GM23248 (cell line): ENCODE data around the gene AARS2. TPM values are rescaled to one million over a fixed set of nuclear protein-coding genes. Genes with fewer than 3 reads are reported as not detected.

ENCODE experiments used
- DNase-seq: peaks from one replicate; pipeline ENCODE4 v3.0.0-alpha.2; 2015
- H2AFZ ChIP-seq: fragments of 200-600 bp; sonication (generic); 2 replicates; pipeline ENCODE4 v1.6.1; 2016; ENCODE audit warnings: antibody characterized with exemption
- H3F3A ChIP-seq: fragments of 200-600 bp; sonication (generic); 2 replicates; pipeline ENCODE4 v1.6.1; 2016; ENCODE audit warnings: mild to moderate bottlenecking, antibody characterized with exemption, mixed run types; ENCODE audit not compliant: insufficient read depth
- H3K27ac ChIP-seq: fragments of 200-600 bp; sonication (generic); 2 replicates; pipeline ENCODE4 v1.5.1; 2016; ENCODE audit warnings: mild to moderate bottlenecking
- H3K27me3 ChIP-seq: fragments of 200-600 bp; sonication (generic); replicated peaks from 2 replicates; pipeline ENCODE4 v1.6.1; 2016; ENCODE audit warnings: mild to moderate bottlenecking; ENCODE audit not compliant: insufficient read depth
- H3K36me3 ChIP-seq: fragments of 200-600 bp; sonication (generic); 2 replicates; pipeline ENCODE4 v1.6.1; 2016; ENCODE audit warnings: low read depth, mild to moderate bottlenecking
- H3K4me1 ChIP-seq: fragments of 200-600 bp; sonication (generic); 2 replicates; pipeline ENCODE4 v1.6.1; 2016; ENCODE audit warnings: mild to moderate bottlenecking; ENCODE audit not compliant: insufficient read depth
- H3K4me2 ChIP-seq: fragments of 200-600 bp; sonication (generic); one replicate; pipeline ENCODE4 v1.6.1; 2016; ENCODE audit warnings: mild to moderate bottlenecking; ENCODE audit not compliant: unreplicated experiment
- H3K4me3 ChIP-seq: fragments of 200-600 bp; sonication (generic); 2 replicates; pipeline ENCODE4 v1.5.1; 2016; ENCODE audit warnings: mild to moderate bottlenecking
- H3K79me2 ChIP-seq: fragments of 200-600 bp; sonication (generic); 2 replicates; pipeline ENCODE4 v1.6.1; 2016; ENCODE audit warnings: mild to moderate bottlenecking; ENCODE audit not compliant: insufficient read depth
- H3K9ac ChIP-seq: fragments of 200-600 bp; sonication (generic); 2 replicates; pipeline ENCODE4 v1.6.1; 2016; ENCODE audit warnings: mild to moderate bottlenecking
- H3K9me2 ChIP-seq: fragments of 200-600 bp; sonication (generic); 2 replicates; pipeline ENCODE4 v1.6.1; 2016; ENCODE audit warnings: mixed run types, mild to moderate bottlenecking, moderate library complexity; ENCODE audit not compliant: insufficient read depth
- H3K9me3 ChIP-seq: fragments of 200-600 bp; sonication (generic); one replicate; pipeline ENCODE4 v1.6.1; 2017; ENCODE audit warnings: low read depth
- H4K20me1 ChIP-seq: fragments of 200-600 bp; sonication (generic); 2 replicates; pipeline ENCODE4 v1.6.0; 2016; ENCODE audit not compliant: insufficient read depth
- EZH2 ChIP-seq: fragments of 200-600 bp; sonication (generic); IDR thresholded peaks from 2 replicates; pipeline ENCODE4 v1.6.1; 2018; ENCODE audit warnings: antibody characterized with exemption, mild to moderate bottlenecking; ENCODE audit not compliant: insufficient read depth, poor library complexity, severe bottlenecking
- EZH2phosphoT487 ChIP-seq: fragments of 200-600 bp; sonication (generic); IDR thresholded peaks from 2 replicates; pipeline ENCODE4 v1.6.1; 2018; ENCODE audit warnings: antibody characterized with exemption, moderate library complexity, mild to moderate bottlenecking, low read depth; ENCODE audit not compliant: insufficient read depth
- WGBS, 2 experiments: methylation state at CpG; one replicate each; pipeline ENCODE4 v1.1.6; 2015 to 2017; ENCODE audit warnings: low lambda C conversion rate in 2 of 2, low coverage in 1 of 2; ENCODE audit errors: missing lambda C conversion rate in 2 of 2; 5-methylcytosine and 5-hydroxymethylcytosine counted together
- in situ Hi-C: fragments of 300-500 bp; cut with MboI; formaldehyde crosslinking; loops from 2 replicates; pipeline ENCODE4 v1.15.0; 2020
- polyA plus RNA-seq: library from polyadenylated mRNA; unstranded; fragments of >200 nt; fragmentation: Nextera tagmentation; extraction: Ambion mirVana; gene quantifications from 2 replicates; pipeline ENCODE4 v1.2.1, GENCODE V29; 2016
- total RNA-seq: library from RNA; depleted of rRNA; stranded (reverse); fragments of >200 nt; shearing (Covaris generic); gene quantifications from 2 replicates; pipeline ENCODE4 v1.2.3, GENCODE V29; 2014

AARS2 gene
- total and polyA plus RNA-seq, 2 experiments from 2014 or later: 6.0 to 14.7 TPM

- H4K20me1 ChIP-seq: no peaks in the 10 kb centered on the region
- in situ Hi-C loops: no loop called here
These were observed 54.2 kb downstream of the AARS2 start for GRCh38 chr6:44258921-44259320.

GRCh38 chr6:44258325-44258863 lies 54.8 kb downstream of the AARS2 start:
- Histone ChIP-seq H3F3A (peaks cover 37% of the 10 kb centered on the region), H3K36me3 (peaks cover 10% of the 10 kb centered on the region), H3K27ac (no peak overlapping the region), H3K9me2 (no peaks in the 10 kb centered on the region), H3K79me2 (peaks cover 44% of the 10 kb centered on the region), H3K4me2 (no peak overlapping the region), H3K4me1 (peaks cover 16% of the 10 kb centered on the region), H3K9me3 (no peaks in the 10 kb centered on the region), H3K4me3 (no peak overlapping the region), H2AFZ (peak overlapping the region; percentile 95; the same call in 1 of the 2 replicates), H3K9ac (no peak overlapping the region), H4K20me1 (no peaks in the 10 kb centered on the region), H3K27me3 (no peaks in the 10 kb centered on the region)
- in situ Hi-C loops: no loop called here
- TF ChIP-seq EZH2phosphoT487 (no peak), EZH2 (no peak)
- no peak for DNase-seq
- 89 to 92% methylated on average over 9 of the region's 9 CpGs for WGBS, 2 experiments

More at GRCh38 chr6:44258921-44259320, 54.2 kb downstream of the AARS2 start:
- Histone ChIP-seq H3K27ac (no peak overlapping the region), H3K4me1 (peaks cover 21% of the 10 kb centered on the region), H3K79me2 (peaks cover 44% of the 10 kb centered on the region), H3K9me3 (no peaks in the 10 kb centered on the region), H3K4me2 (no peak overlapping the region), H3K9ac (no peak overlapping the region), H3K36me3 (peaks cover 5% of the 10 kb centered on the region; the same call in 1 of the 2 replicates), H3F3A (peaks cover 32% of the 10 kb centered on the region), H2AFZ (no peak overlapping the region), H3K27me3 (no peaks in the 10 kb centered on the region), H3K4me3 (no peak overlapping the region), H3K9me2 (no peaks in the 10 kb centered on the region)
- DNase-seq: no peak
- WGBS, 2 experiments: 72% methylated on average over 3 of the region's 3 CpGs
- TF ChIP-seq EZH2phosphoT487 (no peak), EZH2 (no peak)

GRCh38 chr6:44257753-44258324 lies 55.3 kb downstream of the AARS2 start:
- Histone ChIP-seq H4K20me1 (no peaks in the 10 kb centered on the region), H3K27me3 (no peaks in the 10 kb centered on the region), H3K4me2 (peak overlapping the region; percentile 70), H3K79me2 (peaks cover 44% of the 10 kb centered on the region), H3K4me1 (peaks cover 10% of the 10 kb centered on the region; the same call in 1 of the 2 replicates), H3F3A (peaks cover 42% of the 10 kb centered on the region), H3K27ac (peak overlapping the region; percentile 33), H3K9me3 (no peaks in the 10 kb centered on the region), H3K9ac (peak overlapping the region; percentile 94), H3K4me3 (peak overlapping the region; percentile 100), H2AFZ (peak overlapping the region; percentile 95), H3K9me2 (no peaks in the 10 kb centered on the region), H3K36me3 (peaks cover 16% of the 10 kb centered on the region)
- DNase-seq: no peak
- in situ Hi-C loops: no loop called here
- TF ChIP-seq EZH2phosphoT487: no peak
- WGBS, 2 experiments: 25 to 28% methylated on average over 15 of the region's 15 CpGs

GRCh38 chr6:44257025-44257752 lies 56.0 kb downstream of the AARS2 start, which contains the start of gene SLC35B2:
Gene SLC35B2 (minus strand): TSS chr6:44257528. CDS start chr6:44257410, 118 bp downstream.
- Histone ChIP-seq H3K4me1 (peaks cover 10% of the 10 kb centered on the region; the same call in 1 of the 2 replicates), H3K9me3 (no peaks in the 10 kb centered on the region), H3F3A (peaks cover 48% of the 10 kb centered on the region), H3K27ac (peak within 1 kb of the TSS; percentile 65), H3K9me2 (no peaks in the 10 kb centered on the region), H2AFZ (peak within 1 kb of the TSS; percentile 95), H3K27me3 (no peaks in the 10 kb centered on the region), H3K36me3 (peaks cover 22% of the 10 kb centered on the region), H4K20me1 (peaks cover 2% of the 10 kb centered on the region; the same call in 1 of the 2 replicates), H3K4me3 (peak within 1 kb of the TSS; percentile 100), H3K9ac (peak within 1 kb of the TSS; percentile 94), H3K4me2 (peak within 1 kb of the TSS; percentile 97), H3K79me2 (peaks cover 46% of the 10 kb centered on the region)
- DNase-seq: peak; percentile 84
- TF ChIP-seq EZH2phosphoT487: no peak
- TF ChIP-seq EZH2: no peak
- WGBS, 2 experiments: 1 to 2% methylated on average over 26 to 76 of the region's 80 CpGs
- in situ Hi-C loops: no loop called here
